ACC112 (cell line): ENCODE measurements around the gene GON4L.
A peak's percentile ranks its signal among the peaks of the same experiment; 100 is the strongest.
"Not testable (repeated sequence)": the region's sequence is repeated elsewhere in the genome, so short reads cannot be mapped to it uniquely, and the experiment has no call there.

Experiments
- H2AFZ ChIP-seq: fragments of 200-600 bp; sonication (generic); one replicate; pipeline ENCODE4 v1.6.0; 2017; ENCODE audit warnings: antibody characterized with exemption, low read length; ENCODE audit not compliant: unreplicated experiment
- H3K27ac ChIP-seq: fragments of 200-600 bp; sonication (generic); 2 replicates; pipeline ENCODE4 v1.5.1; 2014; ENCODE audit warnings: low read depth, mild to moderate bottlenecking, antibody characterized with exemption, low read length, moderate library complexity
- H3K27me3 ChIP-seq: fragments of 200-600 bp; sonication (generic); 2 replicates; pipeline ENCODE4 v1.6.1; 2014; ENCODE audit warnings: mild to moderate bottlenecking, antibody characterized with exemption, low read length, moderate library complexity, mixed read lengths; ENCODE audit not compliant: insufficient read depth
- H3K36me3 ChIP-seq: fragments of 200-600 bp; sonication (generic); 2 replicates; pipeline ENCODE4 v1.6.1; 2016; ENCODE audit warnings: mild to moderate bottlenecking, antibody characterized with exemption, low read length, moderate library complexity, mixed read lengths; ENCODE audit not compliant: insufficient read depth
- H3K4me1 ChIP-seq: fragments of 200-600 bp; sonication (generic); one replicate; pipeline ENCODE4 v1.6.1; 2016; ENCODE audit warnings: low read length, mixed read lengths; ENCODE audit not compliant: insufficient read depth, unreplicated experiment, control insufficient read depth
- H3K4me3 ChIP-seq: fragments of 200-600 bp; sonication (generic); 2 replicates; pipeline ENCODE4 v1.5.1; 2014; ENCODE audit warnings: mild to moderate bottlenecking, low read depth, low read length
- H3K79me2 ChIP-seq: fragments of 200-600 bp; sonication (generic); one replicate; pipeline ENCODE4 v1.6.0; 2016; ENCODE audit warnings: low read length; ENCODE audit not compliant: control insufficient read depth, unreplicated experiment, insufficient read depth

The GON4L gene

GRCh38 chr1:155776414-155776813 lies 80.6 kb downstream of the GON4L start:
- peaks cover 16% of the 10 kb centered on the region for H3K36me3 ChIP-seq
- no peak overlapping the region for H3K4me3 ChIP-seq
- H2AFZ ChIP-seq: no peak overlapping the region
- peaks cover 3% of the 10 kb centered on the region for H3K4me1 ChIP-seq
- no peaks in the 10 kb centered on the region for H3K27me3 ChIP-seq
- H3K27ac ChIP-seq: no peak overlapping the region
- no peaks in the 10 kb centered on the region for H3K79me2 ChIP-seq

GRCh38 chr1:155773221-155773620 lies 83.8 kb downstream of the GON4L start:
- Histone ChIP-seq H3K27ac (no peak overlapping the region), H3K4me3 (no peak overlapping the region), H3K79me2 (no peaks in the 10 kb centered on the region), H3K27me3 (no peaks in the 10 kb centered on the region), H3K4me1 (peaks cover 3% of the 10 kb centered on the region), H2AFZ (no peak overlapping the region), H3K36me3 (peaks cover 16% of the 10 kb centered on the region)

GRCh38 chr1:155769257-155769656 lies 87.8 kb downstream of the GON4L start:
- H3K4me3 ChIP-seq: no peak overlapping the region
- peaks cover 17% of the 10 kb centered on the region; the same call in 1 of the 2 replicates for H3K36me3 ChIP-seq
- H3K4me1 ChIP-seq: peaks cover 2% of the 10 kb centered on the region
- no peak overlapping the region for H2AFZ ChIP-seq
- H3K27ac ChIP-seq: no peak overlapping the region
- no peaks in the 10 kb centered on the region for H3K27me3 ChIP-seq
- no peaks in the 10 kb centered on the region for H3K79me2 ChIP-seq

GRCh38 chr1:155767399-155767989 lies 89.5 kb downstream of the GON4L start:
- not testable (repeated sequence) for H3K79me2 ChIP-seq, H3K27ac ChIP-seq, H3K27me3 ChIP-seq, H2AFZ ChIP-seq, H3K4me3 ChIP-seq
- peaks cover 17% of the 10 kb centered on the region; the same call in 1 of the 2 replicates for H3K36me3 ChIP-seq
- H3K4me1 ChIP-seq: peaks cover 14% of the 10 kb centered on the region

GRCh38 chr1:155763989-155764388 lies 93.0 kb downstream of the GON4L start:
- not testable (repeated sequence) for H3K4me3 ChIP-seq, H2AFZ ChIP-seq, H3K79me2 ChIP-seq, H3K27me3 ChIP-seq
- Histone ChIP-seq H3K27ac (peak overlapping the region; percentile 58), H3K36me3 (peaks cover 25% of the 10 kb centered on the region), H3K4me1 (peaks cover 14% of the 10 kb centered on the region)

- 0 out of 2 replicates have a peak overlapping the region, but pooled peaks have one; percentile 23 for H3K4me3 ChIP-seq
- H3K4me1 ChIP-seq: peaks cover 14% of the 10 kb centered on the region
- not testable (repeated sequence) for H2AFZ ChIP-seq, H3K79me2 ChIP-seq, H3K27me3 ChIP-seq
- H3K36me3 ChIP-seq: peaks cover 28% of the 10 kb centered on the region
- peak overlapping the region; percentile 58 for H3K27ac ChIP-seq
Measured at GRCh38 chr1:155763090-155763815, 93.8 kb downstream of the GON4L start.

GRCh38 chr1:155761736-155762405 lies 95.1 kb downstream of the GON4L start:
- H3K4me3 ChIP-seq: no peak overlapping the region
- H2AFZ ChIP-seq: no peak overlapping the region
- H3K27me3 ChIP-seq: no peaks in the 10 kb centered on the region
- peaks cover 14% of the 10 kb centered on the region for H3K4me1 ChIP-seq
- H3K27ac ChIP-seq: no peak overlapping the region
- no peaks in the 10 kb centered on the region for H3K79me2 ChIP-seq
- peaks cover 32% of the 10 kb centered on the region for H3K36me3 ChIP-seq

- H3K4me3 ChIP-seq: no peak overlapping the region
- H3K79me2 ChIP-seq: no peaks in the 10 kb centered on the region
- no peaks in the 10 kb centered on the region for H3K27me3 ChIP-seq
- H3K27ac ChIP-seq: no peak overlapping the region
- H3K4me1 ChIP-seq: peaks cover 14% of the 10 kb centered on the region
- H3K36me3 ChIP-seq: peaks cover 36% of the 10 kb centered on the region
- H2AFZ ChIP-seq: no peak overlapping the region
Measured at GRCh38 chr1:155760751-155761475, 96.1 kb downstream of the GON4L start.

GRCh38 chr1:155759966-155760630 lies 96.9 kb downstream of the GON4L start:
- Histone ChIP-seq H3K36me3 (peaks cover 34% of the 10 kb centered on the region), H3K4me3 (no peak overlapping the region)

GRCh38 chr1:155759017-155759416 lies 98.0 kb downstream of the GON4L start:
- peaks cover 30% of the 10 kb centered on the region for H3K36me3 ChIP-seq
- H3K27ac ChIP-seq, H2AFZ ChIP-seq, H3K4me1 ChIP-seq, H3K4me3 ChIP-seq, H3K27me3 ChIP-seq, H3K79me2 ChIP-seq: not testable (repeated sequence)

More at GRCh38 chr1:155759966-155760630, 96.9 kb downstream of the GON4L start:
- Histone ChIP-seq H3K4me1 (peaks cover 14% of the 10 kb centered on the region), H3K27me3 (no peaks in the 10 kb centered on the region), H3K79me2 (no peaks in the 10 kb centered on the region), H2AFZ (no peak overlapping the region), H3K27ac (no peak overlapping the region)
